Psoas muscle (tissue), 8 donors: ENCODE measurements around the gene MOG. TPM values are rescaled to one million over a fixed set of nuclear protein-coding genes. Genes with fewer than 3 reads are reported as not detected.
A peak's percentile ranks its signal among the peaks of the same experiment; 100 is the strongest.

Source experiments
- ATAC-seq, 4 donors: fragments of 200-7000 bp; cut with Tn5 transposase; one replicate each; pipeline ENCODE4 v1.9.1; 2020; ENCODE audit warnings: moderate library complexity in 3 of 4, mild to moderate bottlenecking in 2 of 4
- DNase-seq, 2 donors: peaks; one replicate each; pipeline ENCODE4 v3.0.0-alpha.2; 2020
- H3K27ac ChIP-seq: fragments of 200-600 bp; one replicate; pipeline ENCODE4 v1.8.0; 2022
- H3K27me3 ChIP-seq, 3 donors: fragments of 200-600 bp in 1 of 3; one replicate each; pipeline versions ENCODE4 v1.6.1 to v1.8.0; 2013 to 2022; ENCODE audit warnings: low read length in 2 of 3, mild to moderate bottlenecking in 2 of 3, moderate library complexity in 1 of 3; ENCODE audit not compliant: insufficient read depth in 3 of 3
- H3K36me3 ChIP-seq, 2 donors: fragments of 200-600 bp in 1 of 2; one replicate each; pipeline versions ENCODE4 v1.6.1 to v1.8.0; 2013 to 2022; ENCODE audit warnings: low read depth in 1 of 2, mild to moderate bottlenecking in 1 of 2, moderate library complexity in 1 of 2; ENCODE audit not compliant: insufficient read depth in 1 of 2
- H3K4me1 ChIP-seq: fragments of 200-600 bp; one replicate; pipeline ENCODE4 v1.8.0; 2022
- H3K4me3 ChIP-seq: fragments of 200-600 bp; one replicate; pipeline ENCODE4 v1.8.0; 2022; ENCODE audit warnings: mild to moderate bottlenecking
- H3K9me3 ChIP-seq: fragments of 200-600 bp; one replicate; pipeline ENCODE4 v1.8.0; 2022
- WGBS, 3 donors: extraction: QIAGEN DNeasy Blood & Tissue Kit; methylation state at CpG; one replicate each; pipeline versions ENCODE4 v1.1.6 to v1.1.7; 2013; 5-methylcytosine and 5-hydroxymethylcytosine counted together
- intact Hi-C, 2 donors: fragments of 100-400 bp; cut with DNase I; formaldehyde crosslinking; loops; one replicate each; pipeline versions ENCODE4 v1.11.0 to v1.14.2; 2022
- polyA plus RNA-seq, 3 donors: library from polyadenylated mRNA; stranded (reverse); fragments of 200-250 nt; gene quantifications; one replicate each; pipeline ENCODE4 v1.2.3, GENCODE V29; 2013
- total RNA-seq, 4 donors: library from RNA; stranded (reverse); fragmentation: NEBNext Ultra II Directional in 2 of 4; extraction: Animal tissue kit (Norgen Biotek cat#: 25700) in 2 of 4; gene quantifications; one replicate each; pipeline versions ENCODE4 v1.2.1 to v1.2.4, GENCODE V29; 2021 to 2023
- TF ChIP-seq, protein P1 (sequence below): fragments of 200-600 bp; IDR thresholded peaks from one replicate; pipeline ENCODE4 v1.8.0; 2022; ENCODE audit warnings: antibody characterized with exemption
- donor health status: healthy with polysubstance abuse.
- donor health status: DM: no; HTN: no; CAD: no; lungs with moderate emphysema.
- donor health status: Bipolar disorder and iron deficiency.
- donor health status: healthy.
- donor health status: DM: yes; HTN: yes; CAD: no.
- donor health status: DM: no; HTN: no; CAD: no.
- donor health status: DM: no; HTN: no; CAD: no.
- donor health status: DM: yes; HTN: yes; CAD: no.

The MOG gene
- total and polyA plus RNA-seq, 7 donors, result 0.08 TPM; not detected in 6

DNA sequence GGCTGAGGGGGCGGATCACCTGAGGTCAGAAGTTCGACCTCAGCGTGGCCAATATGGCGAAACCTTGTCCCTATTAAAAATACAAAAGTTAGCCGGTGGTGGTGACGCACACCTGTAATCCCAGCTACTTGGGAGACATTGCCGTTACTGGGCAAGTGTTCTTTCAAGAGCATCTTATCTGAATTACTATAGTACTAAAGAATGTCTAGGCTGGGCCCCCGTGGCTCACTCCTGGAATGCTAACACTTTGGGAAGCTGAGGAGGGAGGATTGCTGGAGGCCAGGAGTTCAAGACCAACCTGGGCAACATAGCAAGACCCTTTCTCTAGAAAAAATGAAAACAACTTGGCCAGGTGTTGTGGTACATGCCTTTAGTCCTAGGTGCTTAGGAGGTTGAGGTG, 24.9 kb downstream of the MOG start:
- TF ChIP-seq, protein P1, sequence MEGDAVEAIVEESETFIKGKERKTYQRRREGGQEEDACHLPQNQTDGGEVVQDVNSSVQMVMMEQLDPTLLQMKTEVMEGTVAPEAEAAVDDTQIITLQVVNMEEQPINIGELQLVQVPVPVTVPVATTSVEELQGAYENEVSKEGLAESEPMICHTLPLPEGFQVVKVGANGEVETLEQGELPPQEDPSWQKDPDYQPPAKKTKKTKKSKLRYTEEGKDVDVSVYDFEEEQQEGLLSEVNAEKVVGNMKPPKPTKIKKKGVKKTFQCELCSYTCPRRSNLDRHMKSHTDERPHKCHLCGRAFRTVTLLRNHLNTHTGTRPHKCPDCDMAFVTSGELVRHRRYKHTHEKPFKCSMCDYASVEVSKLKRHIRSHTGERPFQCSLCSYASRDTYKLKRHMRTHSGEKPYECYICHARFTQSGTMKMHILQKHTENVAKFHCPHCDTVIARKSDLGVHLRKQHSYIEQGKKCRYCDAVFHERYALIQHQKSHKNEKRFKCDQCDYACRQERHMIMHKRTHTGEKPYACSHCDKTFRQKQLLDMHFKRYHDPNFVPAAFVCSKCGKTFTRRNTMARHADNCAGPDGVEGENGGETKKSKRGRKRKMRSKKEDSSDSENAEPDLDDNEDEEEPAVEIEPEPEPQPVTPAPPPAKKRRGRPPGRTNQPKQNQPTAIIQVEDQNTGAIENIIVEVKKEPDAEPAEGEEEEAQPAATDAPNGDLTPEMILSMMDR, result no peak
- no peak overlapping the region for H3K4me3 ChIP-seq
- DNase-seq (no peak), ATAC-seq (no peak)
- H3K9me3 ChIP-seq, result no peaks in the 10 kb centered on the region
- intact Hi-C loops, result no loop called here
- no peaks in the 10 kb centered on the region for H3K4me1 ChIP-seq
- no peaks in the 10 kb centered on the region for H3K36me3 ChIP-seq
- H3K27ac ChIP-seq, result no peak overlapping the region
- H3K27me3 ChIP-seq, result no peaks in the 10 kb centered on the region
- WGBS, 3 donors, result 86 to 95% (median 86%) methylated on average over 8 of the region's 8 CpGs

DNA sequence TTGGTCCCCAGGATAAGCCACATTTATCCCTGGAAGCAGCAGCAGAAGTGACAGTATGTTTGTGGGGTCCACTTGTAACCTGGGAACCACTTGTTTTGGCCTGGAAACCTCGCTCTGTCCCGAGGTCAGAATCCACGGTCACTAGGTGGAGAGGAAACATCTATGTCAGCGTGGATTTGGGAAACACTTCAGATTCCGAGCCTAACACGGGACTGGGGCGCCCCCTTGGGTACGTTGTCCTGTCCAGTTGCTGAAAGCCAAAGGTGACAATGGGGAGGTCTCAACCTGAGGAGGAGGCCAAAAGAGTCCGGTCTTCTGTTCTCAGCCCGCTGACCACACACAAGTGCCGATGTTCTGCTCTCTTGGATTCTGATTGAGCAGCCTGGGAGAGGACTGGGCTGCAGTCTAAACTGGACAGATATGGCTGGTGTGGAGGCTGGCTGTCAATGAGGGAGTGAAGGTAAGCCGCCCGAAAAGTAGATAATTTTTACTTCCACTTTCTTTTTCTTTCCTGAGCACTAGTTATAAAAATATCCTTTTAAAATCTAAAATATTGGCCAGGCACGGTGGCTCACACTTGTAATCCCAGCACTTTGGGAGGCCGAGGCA, 28.9 kb downstream of the MOG start:
- Histone ChIP-seq H3K4me3 (no peak overlapping the region), H3K27ac (no peak overlapping the region), H3K4me1 (no peaks in the 10 kb centered on the region), H3K36me3 (no peaks in the 10 kb centered on the region), H3K27me3 (no peaks in the 10 kb centered on the region), H3K9me3 (no peaks in the 10 kb centered on the region)
- TF ChIP-seq, protein P1, result no peak
- 52 to 68% (median 58%) methylated on average over 15 of the region's 15 CpGs for WGBS, 3 donors
- DNase-seq, result no peak
- ATAC-seq, result no peak
- intact Hi-C loops, result loop anchor here in 1 of 2 donors (5.0 kb wide), 1 partner anchor 126 kb away; no protein-coding TSS in a partner anchor

DNA sequence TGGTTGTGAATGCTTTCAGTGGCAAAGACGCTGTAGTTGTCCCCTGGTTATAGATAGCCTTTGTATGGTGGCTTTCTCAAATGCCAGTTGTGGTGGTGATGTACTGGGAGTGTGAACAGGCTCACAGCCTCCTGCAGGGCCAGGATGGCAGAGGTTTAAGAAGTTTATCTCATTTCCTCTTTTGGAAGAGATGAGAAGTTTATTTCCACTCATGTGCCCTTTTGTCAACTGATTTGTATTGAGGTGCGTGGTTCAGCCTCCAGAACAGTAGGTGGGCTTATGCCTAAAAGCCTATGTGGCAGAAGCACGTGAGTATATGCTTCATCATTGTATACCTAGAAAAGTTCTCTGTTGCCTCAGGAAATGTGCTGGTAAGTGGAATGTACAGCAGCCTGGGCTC, 37.7 kb downstream of the MOG start:
- ATAC-seq, result no peak
- WGBS, 3 donors, result 51 to 75% (median 68%) methylated on average over 3 of the region's 3 CpGs
- Histone ChIP-seq H3K27me3 (peaks cover 0 to 5% (median 0%) of the 10 kb centered on the region in 3 donors), H3K27ac (no peak overlapping the region), H3K4me3 (no peak overlapping the region), H3K36me3 (no peaks in the 10 kb centered on the region), H3K4me1 (no peaks in the 10 kb centered on the region), H3K9me3 (no peaks in the 10 kb centered on the region)
- intact Hi-C loops, result no loop called here
- TF ChIP-seq, protein P1, result no peak
- no peak for DNase-seq

DNA sequence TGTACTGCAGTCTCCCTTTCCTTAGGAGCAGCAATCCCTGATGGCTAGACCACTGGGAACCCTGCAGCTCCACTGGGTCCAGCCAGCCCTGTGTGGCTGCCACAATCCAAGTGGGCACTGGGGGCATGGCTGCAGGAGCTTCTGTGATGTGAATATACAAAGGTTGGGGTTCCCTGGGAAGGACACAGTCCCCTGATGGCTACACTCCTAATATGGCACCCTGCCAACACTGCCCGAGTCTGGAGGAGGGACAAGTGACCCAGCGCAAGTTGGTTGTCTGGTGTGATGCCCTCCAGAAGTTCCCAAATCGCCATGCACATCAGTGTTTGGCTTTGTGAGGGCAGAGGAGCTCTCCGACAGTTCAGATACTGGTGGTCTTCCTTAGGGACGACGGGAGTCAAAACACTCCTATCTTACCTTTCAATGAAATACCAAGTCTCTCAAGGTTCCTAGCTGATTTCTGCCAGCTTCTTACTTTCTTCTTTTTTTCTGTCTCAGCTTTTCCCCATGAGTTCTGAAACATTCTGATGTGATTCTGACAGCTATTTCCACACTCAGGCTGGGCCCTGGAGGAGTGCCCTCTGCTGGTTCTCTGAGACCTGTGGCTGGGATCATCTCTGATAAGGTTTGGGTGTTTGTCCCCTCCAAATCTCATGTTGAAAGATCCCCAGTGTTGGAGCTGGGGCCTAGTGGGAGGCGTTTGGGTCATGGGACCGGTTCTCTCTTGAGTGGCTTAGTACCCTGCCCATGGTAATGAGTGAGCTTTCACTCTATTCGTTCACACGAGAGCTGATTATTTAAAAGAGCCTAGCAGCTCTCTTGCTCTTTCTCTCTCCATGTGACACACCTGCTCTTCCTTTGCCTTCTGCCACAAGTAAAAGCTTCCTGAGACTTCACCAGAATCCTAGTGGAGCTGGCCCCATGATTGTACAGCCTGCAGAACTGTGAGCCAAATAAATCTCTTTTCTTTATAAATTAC, 39.5 kb downstream of the MOG start:
- intact Hi-C loops, result no loop called here
- Histone ChIP-seq H3K4me3 (no peak overlapping the region), H3K36me3 (no peaks in the 10 kb centered on the region), H3K27ac (no peak overlapping the region), H3K4me1 (no peaks in the 10 kb centered on the region), H3K9me3 (no peaks in the 10 kb centered on the region), H3K27me3 (peaks cover 0 to 5% (median 0%) of the 10 kb centered on the region in 3 donors)
- no peak for DNase-seq
- TF ChIP-seq, protein P1, result peak; percentile 7
- 64 to 68% (median 67%) methylated on average over 10 of the region's 10 CpGs for WGBS, 3 donors
- no peak for ATAC-seq
